ENCODE data around the gene ITGA4.
"Not testable (repeated sequence)": the region's sequence is repeated elsewhere in the genome, so short reads cannot be mapped to it uniquely, and the experiment has no call there.

Gene ITGA4
- total RNA-seq = 134 to 152 reads per million in 2 donors

GRCh38 chr2:181457121-181457740 lies at the start of gene ITGA4:
TSS of gene ITGA4 (plus strand) at chr2:181457386. CDS start at chr2:181457655, 269 bp downstream.
- DNase-seq = peak; percentile 50 to 85 (median 64)

DNA sequence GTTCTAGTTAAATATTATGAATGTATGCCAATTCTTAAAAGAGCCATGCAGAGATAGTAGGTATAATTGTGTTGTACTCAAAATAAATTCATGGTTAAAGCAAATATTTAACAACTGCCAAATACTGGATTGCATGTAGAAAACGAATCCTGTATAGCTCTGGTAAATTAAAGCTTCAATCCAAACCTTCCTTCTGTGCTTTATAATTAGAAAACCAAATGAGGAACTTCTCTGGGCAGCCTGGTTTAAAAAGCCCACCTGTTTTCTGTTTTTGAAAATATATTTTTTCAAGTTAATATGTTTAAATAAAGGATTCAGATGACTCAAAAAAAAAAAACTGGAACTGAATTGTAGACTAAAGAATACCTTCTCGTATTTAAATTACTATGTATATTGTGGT lies 48.3 kb upstream of the ITGA4 start:
- DNase-seq = no peak

GRCh38 chr2:181411105-181411849 lies 45.9 kb upstream of the ITGA4 start:
- DNase-seq = no peak

- DNase-seq = no peak
These were observed 37.9 kb upstream of the ITGA4 start for GRCh38 chr2:181419129-181419855.

- DNase-seq = no peak
These were observed 36.7 kb upstream of the ITGA4 start for GRCh38 chr2:181420259-181421130.

- no peak for DNase-seq
These were observed 36.1 kb upstream of the ITGA4 start for GRCh38 chr2:181421131-181421458.

DNA sequence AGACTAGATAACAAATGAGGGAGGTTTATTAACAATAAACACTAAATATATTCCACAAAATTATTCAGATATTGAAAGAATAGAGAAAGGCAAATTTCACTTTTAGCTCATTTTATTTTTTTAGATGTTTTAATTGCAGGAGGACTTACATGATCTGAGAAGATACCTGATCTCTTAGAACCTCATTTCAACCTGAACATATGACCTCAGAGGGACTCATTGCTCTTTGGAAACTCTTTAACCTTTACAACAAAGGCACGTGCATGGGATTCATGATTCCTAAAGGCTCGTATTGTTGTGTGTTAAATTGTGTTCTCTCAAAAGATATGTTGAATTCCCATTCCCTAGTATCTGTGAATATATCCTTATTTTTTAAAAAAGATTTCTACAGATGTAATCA lies 35.7 kb upstream of the ITGA4 start:
- DNase-seq = no peak

DNA sequence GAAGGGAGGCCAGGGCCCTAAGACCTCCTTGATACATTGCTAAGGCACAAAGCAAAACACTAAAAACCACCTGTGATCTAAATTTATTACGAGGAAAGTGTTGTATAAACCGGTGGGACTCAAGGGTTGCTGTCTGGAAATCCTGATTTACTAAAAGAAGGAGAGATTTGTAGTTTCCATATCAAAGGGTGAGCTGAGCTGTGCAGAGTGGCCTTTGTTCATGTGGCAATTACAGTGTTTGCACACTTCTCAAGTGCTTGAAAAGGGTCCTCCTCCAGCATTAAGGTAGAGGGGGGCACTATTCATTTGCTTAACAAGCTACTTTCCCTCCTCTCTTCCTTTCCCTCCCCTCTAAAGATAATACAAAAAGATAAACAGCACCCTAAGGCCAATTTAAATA lies 30.5 kb upstream of the ITGA4 start:
- no peak for DNase-seq

- peak in 2 of 5 experiments; percentile 31 to 51 for DNase-seq
These were observed 26.6 kb upstream of the ITGA4 start for GRCh38 chr2:181430406-181431118.

DNA sequence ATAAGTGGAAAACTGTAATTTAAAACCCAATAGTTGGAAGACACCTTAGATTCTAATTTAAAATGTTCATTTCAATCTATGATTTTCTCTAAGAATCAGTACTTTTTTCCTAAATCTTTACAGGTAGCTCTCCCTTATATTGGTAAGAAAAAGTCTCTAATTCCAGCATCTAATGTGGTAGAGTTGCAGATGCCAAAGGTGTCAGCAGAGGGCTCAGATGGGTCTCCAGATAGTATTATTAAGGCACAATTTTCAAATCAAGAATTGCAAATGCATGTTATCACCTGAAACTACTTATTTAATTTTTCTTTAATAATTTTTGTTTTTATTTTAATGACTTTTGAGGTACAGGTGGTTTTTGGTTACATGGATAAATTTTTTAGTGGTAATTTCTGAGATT lies 25.5 kb upstream of the ITGA4 start:
- DNase-seq = no peak

DNA sequence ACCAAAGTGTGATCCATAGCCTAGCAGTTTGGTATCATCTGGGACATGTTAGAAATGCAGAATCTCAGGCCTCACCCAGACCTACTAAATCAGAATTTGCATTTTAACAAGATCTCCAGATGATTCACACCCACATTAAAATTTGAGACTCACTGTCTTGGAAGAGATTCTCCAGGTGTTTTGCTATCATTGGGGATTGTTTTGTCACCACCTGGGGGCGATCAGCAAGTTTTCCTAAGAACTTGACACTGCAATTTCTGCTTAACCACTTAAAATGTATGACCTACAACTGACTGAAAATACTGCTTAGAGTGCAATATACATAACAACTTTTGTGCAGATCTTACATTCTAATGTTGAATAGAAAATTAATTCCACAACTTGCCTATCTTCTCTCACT lies 18.9 kb upstream of the ITGA4 start:
- DNase-seq = peak in 1 of 5 experiments; percentile 46

GRCh38 chr2:181440344-181440743 lies 16.8 kb upstream of the ITGA4 start:
- DNase-seq = no peak

GRCh38 chr2:181440919-181441318 lies 16.3 kb upstream of the ITGA4 start:
- DNase-seq = no peak

DNA sequence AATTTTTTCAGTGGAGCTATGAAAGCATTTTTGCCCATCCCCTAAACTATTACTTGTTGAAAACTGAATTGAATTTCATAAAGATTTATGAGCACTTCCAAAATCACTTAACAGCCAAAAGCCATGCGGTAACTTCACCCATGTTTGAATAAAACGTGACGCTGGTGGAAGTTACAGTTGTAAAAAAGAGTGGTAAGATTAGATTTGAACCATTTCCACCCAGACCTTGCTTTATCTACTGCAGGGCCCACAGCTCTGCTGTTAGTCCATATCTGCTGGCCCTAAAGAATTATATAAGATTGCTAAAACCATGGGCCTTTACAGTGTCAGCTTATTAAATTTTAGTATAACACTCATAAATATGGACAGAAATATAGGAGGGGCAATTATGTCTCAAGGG lies 15.5 kb upstream of the ITGA4 start:
- no peak for DNase-seq

DNA sequence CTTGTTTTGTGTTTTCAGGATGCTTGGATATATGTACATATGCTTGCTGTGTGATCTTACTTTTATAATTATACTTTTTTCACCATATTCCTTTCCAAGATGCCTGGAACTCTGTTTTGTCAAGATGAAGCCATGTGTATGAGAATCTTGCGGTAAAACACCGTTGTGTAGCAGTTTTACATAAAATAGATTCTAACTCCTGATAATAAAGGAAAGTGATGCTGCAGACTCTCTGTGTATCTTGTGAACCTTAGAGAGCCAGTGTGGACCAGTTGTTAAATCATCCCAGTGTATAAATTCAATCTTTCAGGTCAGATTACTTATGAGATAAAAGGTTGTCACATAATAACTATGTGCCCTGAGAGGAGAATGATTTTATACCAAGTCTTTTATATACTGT lies 12.5 kb upstream of the ITGA4 start:
- DNase-seq = peak in 1 of 5 experiments; percentile 22

DNA sequence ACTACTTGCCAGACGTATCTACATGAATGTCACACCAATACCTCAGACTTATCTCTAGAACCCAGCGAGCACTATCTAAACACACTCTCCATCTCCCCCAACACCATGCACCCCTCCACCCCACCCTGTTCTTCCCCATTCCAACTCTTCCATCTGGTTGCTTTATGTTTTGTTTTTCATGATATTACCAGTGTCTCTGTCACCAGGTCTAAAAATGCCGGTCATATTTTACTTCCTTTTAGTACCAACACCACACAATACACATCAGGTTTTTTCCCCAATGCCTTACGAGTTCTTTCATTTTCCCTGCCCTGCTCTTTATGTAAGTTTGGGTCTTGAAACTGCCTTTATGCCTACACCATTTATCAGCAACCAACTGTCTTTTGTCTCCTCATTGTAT lies 10.2 kb upstream of the ITGA4 start:
- DNase-seq = no peak

- not testable (repeated sequence) for DNase-seq
These were observed 7.9 kb upstream of the ITGA4 start for GRCh38 chr2:181449278-181449677.

- peak in 1 of 5 experiments; percentile 64 for DNase-seq
These were observed 2.3 kb upstream of the ITGA4 start for GRCh38 chr2:181454686-181455450.

DNA sequence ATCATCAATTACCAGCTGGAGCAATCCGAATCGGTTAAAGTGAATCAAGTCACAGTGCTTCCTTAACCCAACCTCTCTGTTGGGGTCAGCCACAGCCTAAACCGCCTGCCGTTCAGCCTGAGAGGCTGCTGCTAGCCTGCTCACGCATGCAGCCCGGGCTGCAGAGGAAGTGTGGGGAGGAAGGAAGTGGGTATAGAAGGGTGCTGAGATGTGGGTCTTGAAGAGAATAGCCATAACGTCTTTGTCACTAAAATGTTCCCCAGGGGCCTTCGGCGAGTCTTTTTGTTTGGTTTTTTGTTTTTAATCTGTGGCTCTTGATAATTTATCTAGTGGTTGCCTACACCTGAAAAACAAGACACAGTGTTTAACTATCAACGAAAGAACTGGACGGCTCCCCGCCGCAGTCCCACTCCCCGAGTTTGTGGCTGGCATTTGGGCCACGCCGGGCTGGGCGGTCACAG lies 496 bp upstream of the ITGA4 start:
- peak; percentile 9 to 92 (median 47) for DNase-seq

DNA sequence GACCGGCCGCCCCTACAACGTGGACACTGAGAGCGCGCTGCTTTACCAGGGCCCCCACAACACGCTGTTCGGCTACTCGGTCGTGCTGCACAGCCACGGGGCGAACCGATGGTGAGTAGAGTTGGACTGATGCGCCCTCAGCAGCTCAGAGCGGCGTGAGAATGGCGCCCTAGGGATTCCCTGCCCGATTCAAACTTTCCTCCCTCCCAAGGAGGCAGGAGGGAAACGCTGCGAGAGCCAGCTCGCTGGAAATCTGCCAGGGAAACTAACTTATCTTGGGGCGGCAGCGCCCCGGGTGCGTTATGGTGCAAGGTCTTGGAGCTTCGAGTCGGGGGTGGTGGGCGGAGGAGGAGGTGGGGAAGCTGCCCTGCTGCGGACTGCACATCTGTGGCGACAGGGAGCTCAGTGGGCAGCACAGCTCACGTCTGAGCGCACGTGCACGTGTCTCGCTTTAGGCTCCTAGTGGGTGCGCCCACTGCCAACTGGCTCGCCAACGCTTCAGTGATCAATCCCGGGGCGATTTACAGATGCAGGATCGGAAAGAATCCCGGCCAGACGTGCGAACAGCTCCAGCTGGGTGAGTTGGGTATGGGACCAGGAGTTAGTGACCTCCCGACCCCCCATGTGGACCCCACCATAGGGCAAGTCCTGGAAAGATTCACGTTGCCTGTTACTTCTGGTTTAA lies 697 bp downstream of the ITGA4 start:
- DNase-seq = peak; percentile 3 to 36 (median 28)

DNA sequence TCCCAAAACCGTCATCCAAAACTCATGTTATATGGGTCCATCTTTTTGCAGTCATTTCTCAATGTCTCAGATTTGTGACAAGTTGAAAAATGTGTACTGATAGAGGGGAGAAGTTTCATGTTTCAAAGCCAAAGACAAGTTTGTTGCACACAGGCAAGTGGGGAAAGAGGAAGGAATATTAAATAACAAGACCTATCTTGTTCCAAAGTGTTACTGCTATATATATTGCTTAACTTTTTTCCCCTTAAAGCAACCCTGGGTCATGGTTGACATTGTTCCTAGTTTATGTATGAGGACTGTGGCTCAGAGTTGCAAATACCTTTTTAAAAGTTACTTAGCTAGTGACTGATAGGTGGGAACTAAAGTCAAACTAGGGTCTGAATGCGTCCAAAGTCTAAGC lies 1.7 kb downstream of the ITGA4 start:
- no peak for DNase-seq
